8988T (cell line): ENCODE measurements around the gene OSBPL5.
"Not testable (repeated sequence)": the region's sequence is repeated elsewhere in the genome, so short reads cannot be mapped to it uniquely, and the experiment has no call there.

Experiments
- DNase-seq: peaks from one replicate; pipeline ENCODE4 v3.0.0; 2011

Gene OSBPL5

DNA sequence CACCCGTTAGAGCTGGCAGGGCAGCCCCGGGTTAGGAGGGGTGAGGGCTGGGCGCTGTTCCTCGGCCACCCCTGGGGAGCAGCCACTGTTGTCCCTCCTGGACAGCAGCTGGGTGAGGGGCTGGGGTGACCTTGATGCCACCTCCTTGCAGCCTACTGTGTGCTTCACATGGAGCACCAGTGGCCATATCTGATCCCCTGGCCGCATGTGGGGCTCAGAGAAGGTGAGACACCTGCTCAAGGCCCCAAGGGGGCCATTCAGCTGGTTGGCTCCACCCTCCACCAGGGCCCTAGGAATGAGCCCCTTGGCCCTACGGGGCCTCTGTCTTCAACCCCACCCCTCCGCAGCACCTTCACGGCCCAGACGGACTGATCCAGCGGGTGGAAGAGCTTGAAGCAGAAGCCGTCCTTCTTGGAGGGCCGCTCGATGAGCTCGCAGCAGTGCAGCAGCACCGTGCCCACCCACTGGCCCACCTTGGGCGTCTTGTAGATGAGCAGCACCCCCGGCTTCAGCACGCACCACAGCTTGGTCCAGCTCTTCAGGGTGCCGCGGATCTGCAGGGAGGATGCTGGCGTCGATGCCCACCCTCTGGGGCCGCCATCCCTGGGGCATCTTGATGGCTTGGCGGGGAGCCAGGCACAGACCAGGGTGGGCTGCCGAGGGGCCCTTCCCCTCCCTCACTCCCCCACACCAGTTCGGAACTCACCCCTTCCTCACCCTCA is 44.9 kb downstream of the OSBPL5 start:
- DNase-seq: no peak

DNA sequence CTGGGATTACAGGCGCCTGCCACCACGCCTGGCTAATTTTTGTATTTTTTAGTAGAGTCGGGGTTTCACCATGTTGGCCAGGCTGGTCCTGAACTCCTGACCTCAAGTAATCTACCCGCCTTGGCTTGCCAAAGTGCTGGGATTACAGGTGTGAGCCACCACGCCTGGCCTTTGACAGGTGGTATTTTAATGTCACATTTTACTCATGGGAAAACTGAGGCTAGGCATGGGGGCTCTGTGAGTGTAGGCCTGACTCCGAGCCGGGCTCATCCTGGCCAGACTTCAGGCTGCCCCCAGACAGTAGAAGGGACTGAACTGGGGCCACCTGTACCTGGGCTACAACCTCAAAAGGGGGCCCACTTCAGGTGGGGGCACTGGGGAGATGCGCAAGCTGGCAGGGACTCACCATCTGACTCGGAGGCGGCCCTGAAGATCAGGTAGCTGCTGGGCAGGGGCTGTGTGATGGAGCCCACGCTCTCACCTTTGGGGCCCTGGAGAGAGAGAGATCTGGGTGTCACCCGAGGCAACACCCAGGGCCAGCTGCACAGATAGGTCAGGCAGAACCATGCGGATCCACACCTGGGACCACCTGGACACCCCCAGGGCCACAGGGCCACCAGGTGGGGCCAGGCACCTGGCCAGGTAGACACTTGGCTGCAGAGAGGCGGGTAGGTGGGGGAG is 45.8 kb downstream of the OSBPL5 start:
- DNase-seq: no peak

DNA sequence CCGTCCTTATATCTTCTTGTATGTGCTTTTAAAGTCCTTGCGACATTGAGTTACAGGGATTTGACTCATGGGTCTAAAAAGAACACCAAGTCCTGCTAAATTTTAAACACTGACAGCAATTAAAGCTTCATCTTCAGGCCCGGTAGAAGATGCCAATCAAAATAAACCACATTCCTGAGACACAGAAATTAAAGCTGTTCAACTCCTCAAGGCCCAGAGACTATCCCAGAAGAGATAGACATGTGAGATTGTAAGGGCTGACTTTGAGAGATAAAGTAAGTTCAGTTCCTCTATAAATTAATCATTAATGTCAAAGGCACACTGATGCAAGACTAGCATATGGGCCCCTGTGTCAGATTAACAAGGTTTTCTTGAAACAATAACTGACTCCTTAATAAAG is 49.8 kb downstream of the OSBPL5 start:
- DNase-seq: no peak

DNA sequence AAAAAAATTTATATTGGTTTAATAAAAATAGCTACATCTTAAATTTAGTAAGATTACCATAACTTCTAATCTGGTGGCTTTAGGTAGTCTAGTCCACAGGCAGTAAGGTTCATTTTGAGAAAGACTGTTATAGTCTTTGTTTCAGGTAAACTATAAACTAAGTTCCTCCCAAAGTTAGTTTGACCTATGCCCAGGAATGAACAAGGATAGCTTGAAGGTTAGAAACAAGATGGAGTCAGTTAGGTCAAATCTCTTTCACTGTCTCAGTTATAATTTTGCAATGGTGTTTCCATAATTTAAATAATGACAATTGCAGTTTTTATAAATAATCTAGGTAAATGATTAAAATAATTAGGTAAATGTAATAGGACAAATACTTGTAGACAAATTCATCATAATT is 51.4 kb downstream of the OSBPL5 start:
- DNase-seq: not testable (repeated sequence)

DNA sequence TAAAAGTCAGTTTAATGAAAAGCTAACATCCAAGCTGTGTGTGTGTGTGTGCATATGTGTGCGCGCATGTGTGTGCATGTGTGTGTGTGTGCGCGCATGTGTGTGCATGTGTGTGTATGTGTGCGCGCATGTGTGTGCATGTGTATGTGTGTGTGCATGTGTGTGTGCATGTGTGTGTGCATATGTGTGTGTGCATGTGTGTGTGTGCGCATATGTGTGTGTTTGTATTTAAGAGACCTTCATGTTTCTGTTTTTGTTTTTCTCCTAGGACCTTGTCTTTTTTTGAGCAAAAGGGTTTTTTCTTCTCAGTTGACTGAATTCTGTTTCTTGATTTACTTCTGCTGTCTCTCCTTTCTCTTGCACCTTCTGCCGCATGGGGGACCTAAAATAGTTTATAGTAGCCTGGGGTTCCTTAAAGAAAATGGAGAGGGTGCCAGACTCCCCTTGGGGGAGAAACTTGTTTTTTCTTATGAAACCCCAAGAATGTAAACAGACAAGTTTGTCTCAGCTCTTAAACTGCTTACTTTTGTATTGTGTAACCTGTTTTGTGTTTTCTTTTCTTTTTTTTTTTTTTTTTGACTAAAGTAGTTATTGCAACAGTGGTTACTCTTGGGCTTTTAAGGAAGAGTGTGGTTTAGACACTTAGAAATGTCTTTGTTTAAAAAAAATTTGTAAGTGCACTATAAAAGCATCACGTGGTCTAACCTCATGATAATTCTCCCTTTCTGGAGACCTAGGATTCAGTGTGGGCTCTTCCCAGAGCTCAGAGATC is 53.0 kb downstream of the OSBPL5 start:
- no peak for DNase-seq

DNA sequence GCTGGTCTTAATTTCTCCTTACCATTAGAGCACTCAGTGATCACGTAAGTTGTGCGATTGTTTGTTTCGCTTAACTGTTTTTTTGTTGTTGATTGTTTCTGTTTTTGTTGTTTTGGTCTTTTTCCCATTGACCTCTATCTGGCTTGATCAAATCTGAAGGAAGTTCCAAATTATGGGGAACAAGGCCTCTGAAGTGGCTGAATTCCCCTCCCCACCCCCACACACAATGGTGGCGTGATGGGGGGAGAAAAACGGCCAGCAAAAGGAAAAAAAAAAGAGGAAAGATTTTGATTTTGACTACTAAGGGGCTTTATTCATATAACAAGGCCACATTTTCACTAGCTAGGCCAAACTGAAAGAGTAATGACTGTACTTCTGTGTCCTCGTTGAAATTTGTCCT is 53.6 kb downstream of the OSBPL5 start:
- DNase-seq: no peak

DNA sequence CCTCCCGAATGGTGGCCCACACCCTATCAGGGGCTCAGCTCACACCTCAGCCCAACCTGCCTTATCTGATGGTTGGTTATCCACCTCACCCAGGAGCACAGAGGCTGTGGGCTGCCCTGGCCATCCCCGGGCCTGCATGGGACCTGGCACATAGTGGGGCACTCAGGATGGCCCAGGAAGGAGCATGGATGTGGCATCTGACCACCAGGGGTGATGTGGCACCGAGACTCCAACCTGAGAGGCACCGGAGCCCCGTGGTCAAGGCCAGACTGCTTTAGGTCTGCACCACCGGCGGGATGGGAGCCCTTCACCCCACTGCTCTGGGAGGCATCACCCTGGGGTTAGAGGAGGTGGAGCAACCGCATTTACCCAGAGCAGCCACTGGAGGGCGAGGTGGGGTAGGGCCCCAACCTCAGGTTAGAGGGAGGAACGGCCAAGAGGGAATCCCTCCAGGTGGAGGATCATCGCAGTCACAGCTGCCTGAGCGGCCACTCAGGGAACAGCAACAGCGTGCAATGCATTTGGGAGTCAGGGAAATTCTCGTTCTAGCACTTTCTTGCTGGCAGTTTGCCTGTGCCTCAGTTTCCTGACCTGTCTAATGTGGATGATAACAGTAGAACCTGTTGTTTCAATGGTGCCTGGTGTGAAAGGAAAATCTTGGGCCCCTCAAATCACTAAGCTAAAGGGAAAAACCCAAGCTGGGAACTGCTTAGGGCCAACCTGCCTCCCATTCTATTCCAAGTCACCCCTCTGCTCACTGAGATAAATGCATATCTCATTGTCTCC is 55.0 kb downstream of the OSBPL5 start:
- peak; percentile 95 for DNase-seq

DNA sequence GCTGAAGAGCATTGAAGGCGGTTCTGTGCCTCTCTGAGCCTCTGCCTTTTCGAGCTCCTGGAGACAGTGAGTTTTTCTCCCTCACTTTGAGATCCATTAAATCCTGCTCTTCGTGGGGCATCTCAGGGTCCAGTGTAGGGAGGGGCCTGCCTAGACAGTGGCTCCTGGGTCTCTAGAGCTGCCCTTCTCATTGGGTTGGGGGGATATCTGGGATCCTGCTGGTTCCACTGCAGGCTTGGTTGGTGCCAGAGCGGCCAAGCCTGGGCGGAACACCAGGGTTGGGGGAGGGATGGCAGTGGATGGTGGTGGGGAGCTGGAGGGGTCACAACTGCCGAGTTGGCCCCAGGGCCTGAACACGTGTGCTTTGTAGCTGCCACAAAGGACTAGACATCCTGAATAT is 55.7 kb downstream of the OSBPL5 start:
- DNase-seq: peak; percentile 9

DNA sequence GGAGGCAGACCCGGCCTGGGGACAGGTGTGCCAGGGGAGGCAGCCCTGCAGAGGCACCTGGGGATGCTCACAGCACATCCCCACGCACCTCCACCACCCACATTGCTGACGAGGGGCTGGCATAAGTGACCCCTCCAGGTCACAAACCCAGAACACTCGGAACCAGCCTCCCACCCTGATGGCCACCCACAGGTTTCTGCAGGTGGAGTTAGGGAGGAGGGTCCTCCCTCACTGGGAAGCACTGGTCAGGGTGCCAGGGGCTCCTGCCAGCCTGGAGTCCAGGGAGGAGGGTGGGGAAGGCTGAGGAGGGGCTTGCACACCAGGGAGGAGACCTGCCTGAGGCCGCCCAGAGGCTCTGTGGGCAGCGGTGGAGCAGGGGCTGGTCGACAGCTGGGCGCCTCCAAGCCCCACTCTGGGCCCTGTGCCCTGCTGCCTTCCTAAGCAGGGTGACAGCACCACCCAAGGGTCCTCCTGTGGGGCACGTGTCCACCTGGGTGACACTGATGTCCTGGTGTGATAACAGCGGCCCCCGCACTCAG is 56.9 kb downstream of the OSBPL5 start:
- DNase-seq: no peak

DNA sequence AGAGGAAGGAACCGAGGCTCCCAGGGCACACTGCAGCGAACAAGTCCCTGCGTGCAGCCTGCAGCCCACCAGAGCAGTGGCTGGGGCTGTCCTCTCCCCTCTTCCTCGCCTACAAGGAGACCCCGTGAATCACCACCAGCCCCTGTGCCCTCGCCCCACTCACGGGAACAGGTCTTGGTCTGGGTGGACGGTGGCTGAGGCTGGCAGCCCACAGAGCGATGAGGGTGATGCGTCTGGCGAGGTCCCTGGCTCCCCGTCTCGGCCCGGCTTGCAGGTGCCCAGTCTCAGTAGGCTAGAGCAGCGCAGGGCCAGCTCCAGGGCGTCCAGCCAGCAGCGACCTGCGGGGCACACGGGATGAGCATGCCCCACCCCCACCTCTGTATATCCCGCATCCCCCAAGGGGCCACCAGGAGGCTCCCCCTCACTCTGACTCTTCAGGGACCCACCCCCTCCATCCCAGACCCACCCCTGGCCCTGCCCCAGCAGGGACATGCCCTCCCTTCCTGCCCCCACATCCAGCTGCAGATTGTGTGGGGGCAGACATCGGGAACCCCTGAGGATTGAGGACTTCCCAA is 57.4 kb downstream of the OSBPL5 start:
- peak; percentile 19 for DNase-seq

DNA sequence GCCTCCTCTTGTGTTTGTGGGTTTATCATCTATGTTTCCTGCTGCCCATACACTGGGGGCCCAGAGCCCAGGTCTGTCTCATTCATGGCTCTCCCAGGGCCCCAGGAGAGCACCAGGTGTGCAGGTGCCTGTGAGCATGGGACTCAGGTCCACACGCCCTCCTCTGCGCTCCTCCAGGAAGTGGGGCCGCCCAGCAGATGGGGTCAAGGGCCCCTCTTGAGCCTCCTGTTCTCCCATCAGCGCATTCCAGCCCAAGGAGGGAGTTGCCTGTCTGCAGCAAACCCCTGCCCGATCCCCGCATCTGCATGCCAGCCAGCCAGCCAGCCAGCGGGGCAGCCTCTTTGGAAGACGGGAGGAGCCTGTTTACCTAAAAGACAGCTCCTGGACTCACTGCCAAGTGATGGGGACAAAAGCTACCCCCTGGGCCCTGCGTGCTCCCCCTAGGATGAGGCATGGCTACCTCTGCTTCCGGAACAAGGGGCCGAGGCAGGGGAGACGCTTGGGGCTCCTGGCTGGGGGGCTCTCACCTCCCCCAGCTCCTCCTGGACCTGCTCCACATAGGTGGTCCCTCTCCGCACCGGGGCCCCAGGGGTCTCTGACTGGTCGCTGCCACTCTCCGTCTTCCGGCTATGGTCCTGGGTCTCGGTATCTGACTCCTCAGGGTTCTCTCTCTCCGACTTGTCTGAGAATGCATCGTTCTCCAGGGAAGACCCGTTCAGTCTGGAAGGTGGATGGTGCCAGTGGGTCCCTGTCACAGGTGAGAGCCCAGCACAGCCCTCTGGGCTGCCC is 58.2 kb downstream of the OSBPL5 start:
- DNase-seq: peak; percentile 17

DNA sequence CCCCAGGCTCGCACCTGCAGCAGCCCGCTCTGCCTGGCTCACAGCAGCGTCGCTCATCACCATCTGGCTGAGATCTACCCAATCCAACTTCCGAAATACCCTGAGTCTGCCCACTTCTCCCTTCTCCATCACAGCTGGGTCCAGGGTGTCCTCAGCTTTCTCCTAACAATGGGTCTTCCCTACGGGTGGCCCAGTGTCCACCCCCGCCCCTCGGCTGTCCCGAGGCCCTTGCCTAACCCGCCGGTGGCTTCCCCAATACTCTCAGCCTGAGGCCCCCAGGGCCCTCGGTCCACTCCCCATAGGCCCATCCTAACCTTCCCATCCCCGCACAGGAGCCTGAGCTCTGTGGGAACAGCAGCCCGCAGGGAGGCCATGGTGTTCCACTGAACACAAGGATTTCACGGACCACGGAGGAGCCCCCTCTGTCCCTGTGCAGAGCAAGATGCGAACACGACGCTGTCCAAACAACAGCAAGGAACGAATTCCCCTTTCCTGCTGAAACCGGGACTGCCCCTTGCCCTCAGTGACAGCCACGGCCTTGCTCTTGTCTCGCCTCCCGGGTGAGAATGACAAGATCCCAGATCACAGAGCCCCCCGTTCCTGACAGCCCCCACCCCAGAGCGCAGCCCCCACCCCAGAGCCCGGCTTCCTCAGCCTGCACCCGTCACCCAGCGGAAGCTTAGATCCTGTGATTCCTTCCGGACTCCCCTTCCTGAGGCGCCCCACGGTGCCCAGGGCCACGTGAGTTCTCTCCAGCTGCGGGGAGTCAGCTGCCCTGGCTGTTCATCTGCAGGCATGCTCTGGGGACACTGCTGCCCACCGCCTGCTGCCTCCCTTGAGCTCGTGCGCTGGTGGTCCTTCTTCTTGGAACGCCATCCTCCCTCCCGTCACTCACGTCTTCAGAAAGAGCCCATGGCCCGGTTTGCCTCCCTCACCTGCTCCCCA is 59.0 kb downstream of the OSBPL5 start:
- peak; percentile 14 for DNase-seq

DNA sequence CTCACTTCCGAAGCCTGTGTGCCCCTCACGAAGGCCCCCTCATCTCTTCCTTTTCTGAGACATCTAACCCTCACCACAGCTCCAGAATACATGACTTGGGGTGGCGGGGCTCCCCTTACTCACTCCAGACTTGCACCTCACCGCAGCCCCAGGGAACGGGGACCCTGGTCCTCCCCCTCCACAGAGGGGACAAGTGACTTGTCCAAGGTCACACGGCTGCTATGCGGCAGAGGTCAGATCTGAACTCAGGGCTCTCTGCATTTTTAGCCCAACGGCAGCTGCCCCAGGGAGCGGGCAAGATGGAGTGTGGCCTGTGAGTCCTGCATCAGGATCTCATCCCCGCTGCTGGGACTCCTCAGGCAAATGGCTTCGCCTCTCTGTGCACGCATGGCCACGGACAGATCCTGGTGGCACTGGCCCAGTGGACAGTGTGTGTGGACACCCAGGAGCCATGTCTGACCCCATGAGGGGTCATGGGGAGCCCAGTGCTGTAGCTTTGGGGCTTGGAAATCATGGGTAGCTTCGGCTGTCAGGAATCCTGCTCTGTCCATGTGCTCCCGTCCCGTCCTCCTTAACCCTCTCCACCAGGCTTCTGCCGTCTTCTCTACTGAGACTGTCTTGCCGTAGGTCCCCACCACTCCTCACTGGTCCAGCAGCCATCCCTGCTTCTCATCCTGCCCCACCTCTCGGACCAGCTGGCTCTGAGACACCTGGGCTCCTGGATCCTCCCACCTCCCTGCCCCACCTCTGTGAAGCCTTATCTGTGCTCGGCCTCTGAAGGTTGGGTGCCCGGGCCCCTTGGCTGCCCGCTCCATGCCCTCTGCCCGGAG is 59.9 kb downstream of the OSBPL5 start:
- no peak for DNase-seq

DNA sequence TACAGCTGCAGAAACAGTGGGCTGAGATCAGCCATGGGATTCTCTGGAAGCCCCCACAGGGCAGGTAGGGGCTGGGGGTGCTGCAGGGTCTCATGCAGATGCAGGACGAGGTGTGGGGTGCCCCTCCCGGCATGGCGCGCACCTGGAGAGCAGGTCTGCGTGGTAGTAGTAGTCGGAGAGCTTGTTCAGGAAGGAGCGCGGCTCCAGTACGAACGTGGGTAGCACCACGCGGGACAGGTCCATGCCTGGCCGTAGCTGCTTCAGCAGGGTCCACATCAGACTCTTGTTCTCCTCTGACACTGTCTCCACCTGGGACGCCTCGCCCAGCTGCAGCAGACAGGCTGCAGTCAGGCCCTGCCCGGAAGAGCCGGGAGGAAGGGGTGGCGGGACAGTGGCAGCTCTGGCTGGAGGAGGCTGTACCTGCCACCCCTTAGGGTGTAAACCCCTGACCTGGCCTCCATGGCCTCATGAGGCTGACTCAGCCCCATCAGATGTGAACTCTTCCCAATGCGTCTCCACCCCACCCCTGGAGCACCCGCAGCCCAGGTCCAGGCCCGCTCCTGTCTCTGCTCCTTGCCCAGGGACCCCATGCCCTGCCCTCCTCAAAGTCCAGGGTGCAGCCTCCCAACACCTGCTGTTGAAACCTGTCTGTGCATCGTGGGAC is 60.9 kb downstream of the OSBPL5 start:
- DNase-seq: no peak

DNA sequence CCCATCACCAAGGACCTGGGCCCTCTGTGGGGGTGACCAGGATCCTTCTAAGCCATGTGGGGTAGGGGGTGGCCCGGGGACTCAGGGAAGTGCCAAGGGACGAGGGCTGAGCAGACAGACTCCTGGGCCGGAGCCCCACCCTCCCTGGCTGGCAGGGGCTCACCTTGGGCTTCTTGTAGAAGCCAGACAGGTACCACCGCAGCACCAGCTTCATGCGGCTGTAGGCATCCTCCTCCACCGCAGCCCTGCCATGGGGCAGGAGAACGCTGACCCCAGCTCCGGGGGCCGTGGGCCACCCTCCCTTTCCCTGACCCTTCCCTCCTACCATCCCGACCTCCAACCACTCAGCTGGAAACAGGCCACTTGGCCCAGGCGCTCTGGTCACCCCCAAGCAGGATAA is 62.0 kb downstream of the OSBPL5 start:
- DNase-seq: no peak

DNA sequence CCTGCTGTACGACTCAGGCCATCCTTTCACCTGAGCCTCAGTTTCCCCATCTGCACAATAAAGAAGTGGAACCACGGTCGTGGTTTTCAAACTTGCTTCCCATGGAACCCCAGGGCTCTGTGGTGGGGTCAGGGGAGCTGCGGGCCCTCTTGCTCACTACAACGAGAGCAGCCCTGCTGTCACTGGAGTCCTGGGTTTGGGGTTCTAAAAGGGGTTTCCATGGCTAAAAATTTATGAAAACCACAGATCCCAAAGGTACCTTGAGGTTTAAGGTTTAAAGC is 62.5 kb downstream of the OSBPL5 start:
- no peak for DNase-seq

DNA sequence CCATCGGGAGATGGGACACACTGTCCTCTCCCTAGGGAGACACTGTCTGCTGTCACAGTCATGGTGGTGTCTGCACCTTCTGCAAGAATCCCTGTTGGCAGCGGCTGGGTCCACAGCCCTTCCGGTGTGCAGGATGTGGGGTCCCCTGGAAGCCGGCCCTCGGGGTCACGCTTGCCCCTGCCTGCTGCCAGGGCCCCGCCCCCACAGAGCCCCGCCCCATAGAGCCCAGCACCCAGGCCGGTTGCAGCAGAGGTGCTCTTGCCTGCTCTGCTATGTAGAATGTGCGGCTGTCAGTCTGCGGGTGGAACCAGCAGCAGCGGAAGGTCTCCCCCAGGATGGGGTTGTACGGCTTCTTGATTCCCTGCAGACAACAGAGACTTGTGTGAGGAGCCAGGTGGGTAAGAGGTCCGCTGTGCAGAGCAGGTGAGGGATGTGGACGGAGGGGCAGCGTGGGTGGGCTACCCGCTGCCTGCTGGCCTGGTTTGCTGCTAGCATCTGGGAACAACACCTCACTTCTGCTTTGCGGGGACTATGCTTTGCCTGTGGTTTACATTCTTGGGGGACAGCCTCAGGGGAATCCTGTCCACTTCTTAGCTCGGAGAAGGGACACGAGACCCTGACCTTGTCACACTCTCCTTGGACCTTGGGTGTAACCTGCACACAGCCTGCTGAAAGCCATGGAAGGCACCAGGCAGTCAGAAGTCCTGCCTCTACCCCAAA is 63.0 kb downstream of the OSBPL5 start:
- no peak for DNase-seq

DNA sequence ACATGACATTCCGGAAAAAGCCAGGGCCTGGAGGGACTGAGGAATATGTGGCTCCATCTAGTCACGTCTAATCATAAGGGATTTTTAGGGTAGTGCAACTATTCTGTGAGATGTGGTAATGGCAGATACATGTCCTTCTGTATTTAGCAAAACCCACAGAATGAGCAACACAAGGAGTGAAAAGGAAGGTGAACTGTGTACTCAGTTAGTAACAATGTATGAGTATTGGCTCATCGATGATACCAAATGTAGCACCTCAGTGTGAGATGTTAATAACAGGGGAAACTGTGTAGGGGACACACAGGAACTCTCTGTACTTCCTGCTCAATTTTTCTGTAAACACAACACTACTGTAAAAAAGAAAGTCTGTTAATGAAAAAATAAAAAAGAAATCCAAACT is 65.9 kb downstream of the OSBPL5 start:
- DNase-seq: no peak
